Naive B cell (primary cell): Measurements from ENCODE around the gene SLC26A11. TPM values are rescaled to one million over a fixed set of nuclear protein-coding genes. Genes with fewer than 3 reads are reported as not detected.

ENCODE experiments used
- ATAC-seq, 2 donors: fragments of 150-1000 bp; cut with Tn5 transposase; 2 replicates each; pipeline ENCODE4 v1.10.0; 2021; ENCODE audit warnings: low read depth in 2 of 2, mild to moderate bottlenecking in 2 of 2, moderate library complexity in 2 of 2
- DNase-seq: peaks from one replicate; pipeline ENCODE4 v3.0.0; 2022
- H3K27ac Mint-ChIP-seq, 6 donors: one replicate each; pipeline ENCODE4 v1.8.0; 2020 to 2022; ENCODE audit warnings: mild to moderate bottlenecking in 6 of 6, mixed read lengths in 6 of 6, moderate library complexity in 5 of 6, inconsistent platforms in 2 of 6
- H3K27me3 Mint-ChIP-seq, 3 donors: one replicate each; pipeline ENCODE4 v1.8.0; 2021 to 2022; ENCODE audit warnings: mixed read lengths in 3 of 3, mild to moderate bottlenecking in 1 of 3
- H3K36me3 Mint-ChIP-seq, 2 donors: one replicate each; pipeline ENCODE4 v1.8.0; 2020 to 2022; ENCODE audit warnings: mixed read lengths in 2 of 2, inconsistent platforms in 1 of 2, mild to moderate bottlenecking in 1 of 2
- H3K4me1 Mint-ChIP-seq, 3 donors: one replicate each; pipeline ENCODE4 v1.8.0; 2020 to 2022; ENCODE audit warnings: mixed read lengths in 3 of 3, inconsistent platforms in 1 of 3, mild to moderate bottlenecking in 1 of 3, moderate library complexity in 1 of 3
- H3K4me3 Mint-ChIP-seq, 8 donors: one replicate each; pipeline ENCODE4 v1.8.0; 2020 to 2022; ENCODE audit warnings: mild to moderate bottlenecking in 8 of 8, mixed read lengths in 8 of 8, moderate library complexity in 8 of 8, inconsistent platforms in 2 of 8
- H3K9me3 Mint-ChIP-seq, 7 donors: one replicate each; pipeline ENCODE4 v1.8.0; 2020 to 2022; ENCODE audit warnings: mixed read lengths in 7 of 7, mild to moderate bottlenecking in 5 of 7, inconsistent platforms in 2 of 7, moderate library complexity in 1 of 7
- polyA plus RNA-seq, 6 donors: library from polyadenylated mRNA; unstranded; fragments of 300-500 nt; fragmentation: Illumina TruSeq; gene quantifications; one replicate each; pipeline ENCODE4 v1.2.3, GENCODE V29; 2021; ENCODE audit warnings: low read depth in 6 of 6

SLC26A11 gene
- polyA plus RNA-seq, 6 donors from 2014 or later, result 1.6 to 9.5 (median 7.4) TPM

GRCh38 chr17:80283116-80283852 lies 63.1 kb downstream of the SLC26A11 start:
- H3K9me3 Mint-ChIP-seq, result no peaks in the 10 kb centered on the region
- H3K27ac Mint-ChIP-seq, result peak overlapping the region in 1 of 6 donors; percentile 66
- H3K4me3 Mint-ChIP-seq, result no peak overlapping the region
- H3K36me3 Mint-ChIP-seq, result peaks cover 0 to 10% of the 10 kb centered on the region in 2 donors
- no peaks in the 10 kb centered on the region for H3K27me3 Mint-ChIP-seq
- H3K4me1 Mint-ChIP-seq, result peaks cover 15 to 22% (median 19%) of the 10 kb centered on the region in 3 donors
- DNase-seq (no peak), ATAC-seq (no peak)

- H3K27ac Mint-ChIP-seq, result peak overlapping the region in 2 of 6 donors; percentile 25 to 58
- ATAC-seq (no peak), DNase-seq (no peak)
- peaks cover 0 to 15% of the 10 kb centered on the region in 2 donors for H3K36me3 Mint-ChIP-seq
- H3K4me3 Mint-ChIP-seq, result no peak overlapping the region
- no peaks in the 10 kb centered on the region for H3K27me3 Mint-ChIP-seq
- H3K4me1 Mint-ChIP-seq, result peaks cover 19 to 26% (median 19%) of the 10 kb centered on the region in 3 donors
- H3K9me3 Mint-ChIP-seq, result no peaks in the 10 kb centered on the region
These were observed 64.4 kb downstream of the SLC26A11 start for GRCh38 chr17:80284631-80285030.

- no peak for ATAC-seq
- Mint-ChIP-seq H3K27ac (peak overlapping the region in 1 of 6 donors; percentile 28), H3K9me3 (no peaks in the 10 kb centered on the region), H3K27me3 (no peaks in the 10 kb centered on the region), H3K4me3 (no peak overlapping the region), H3K4me1 (peaks cover 13 to 28% (median 17%) of the 10 kb centered on the region in 3 donors), H3K36me3 (peaks cover 0 to 18% of the 10 kb centered on the region in 2 donors)
- no peak for DNase-seq
These were observed 65.2 kb downstream of the SLC26A11 start for GRCh38 chr17:80285237-80285920.

GRCh38 chr17:80286638-80286960 lies 66.4 kb downstream of the SLC26A11 start:
- peaks cover 4 to 28% (median 17%) of the 10 kb centered on the region in 3 donors for H3K4me1 Mint-ChIP-seq
- H3K36me3 Mint-ChIP-seq, result peaks cover 0 to 10% of the 10 kb centered on the region in 2 donors
- DNase-seq, result no peak
- ATAC-seq, result no peak
- no peak overlapping the region for H3K27ac Mint-ChIP-seq
- no peaks in the 10 kb centered on the region for H3K9me3 Mint-ChIP-seq
- H3K27me3 Mint-ChIP-seq, result no peaks in the 10 kb centered on the region
- no peak overlapping the region for H3K4me3 Mint-ChIP-seq

- Mint-ChIP-seq H3K4me1 (peaks cover 4 to 28% (median 15%) of the 10 kb centered on the region in 3 donors), H3K9me3 (no peaks in the 10 kb centered on the region), H3K27ac (no peak overlapping the region), H3K36me3 (peaks cover 0 to 8% of the 10 kb centered on the region in 2 donors), H3K4me3 (no peak overlapping the region), H3K27me3 (no peaks in the 10 kb centered on the region)
- DNase-seq (no peak), ATAC-seq (no peak)
These were observed 66.8 kb downstream of the SLC26A11 start for GRCh38 chr17:80287038-80287437.

GRCh38 chr17:80287806-80288567 lies 67.8 kb downstream of the SLC26A11 start:
- DNase-seq (no peak), ATAC-seq (no peak)
- Mint-ChIP-seq H3K9me3 (no peaks in the 10 kb centered on the region), H3K4me3 (no peak overlapping the region), H3K27me3 (no peaks in the 10 kb centered on the region), H3K4me1 (peaks cover 4 to 21% (median 11%) of the 10 kb centered on the region in 3 donors), H3K27ac (peak overlapping the region in 3 of 6 donors; percentile 12 to 82 (median 20)), H3K36me3 (peaks cover 0 to 8% of the 10 kb centered on the region in 2 donors)

- ATAC-seq (no peak), DNase-seq (no peak)
- H3K36me3 Mint-ChIP-seq, result peaks cover 0 to 8% of the 10 kb centered on the region in 2 donors
- peak overlapping the region in 3 of 6 donors; percentile 15 to 88 (median 77) for H3K27ac Mint-ChIP-seq
- no peaks in the 10 kb centered on the region for H3K27me3 Mint-ChIP-seq
- H3K9me3 Mint-ChIP-seq, result no peaks in the 10 kb centered on the region
- peak overlapping the region in 1 of 8 donors; percentile 63 for H3K4me3 Mint-ChIP-seq
- H3K4me1 Mint-ChIP-seq, result peaks cover 1 to 16% (median 5%) of the 10 kb centered on the region in 3 donors
These were observed 69.4 kb downstream of the SLC26A11 start for GRCh38 chr17:80289616-80290015.

GRCh38 chr17:80290156-80290555 lies 69.9 kb downstream of the SLC26A11 start:
- Mint-ChIP-seq H3K36me3 (peaks cover 0 to 8% of the 10 kb centered on the region in 2 donors), H3K27ac (peak overlapping the region in 1 of 6 donors; percentile 69), H3K4me1 (peaks cover 0 to 13% (median 4%) of the 10 kb centered on the region in 3 donors), H3K9me3 (no peaks in the 10 kb centered on the region), H3K4me3 (no peak overlapping the region), H3K27me3 (no peaks in the 10 kb centered on the region)
- no peak for ATAC-seq
- DNase-seq, result no peak

- H3K9me3 Mint-ChIP-seq, result no peaks in the 10 kb centered on the region
- no peak overlapping the region for H3K27ac Mint-ChIP-seq
- no peaks in the 10 kb centered on the region for H3K27me3 Mint-ChIP-seq
- DNase-seq (no peak), ATAC-seq (no peak)
- peaks cover 8 to 9% of the 10 kb centered on the region in 2 donors for H3K36me3 Mint-ChIP-seq
- peaks cover 0 to 8% (median 4%) of the 10 kb centered on the region in 3 donors for H3K4me1 Mint-ChIP-seq
- H3K4me3 Mint-ChIP-seq, result no peak overlapping the region
These were observed 71.0 kb downstream of the SLC26A11 start for GRCh38 chr17:80291260-80291659.

GRCh38 chr17:80291691-80292487 lies 71.7 kb downstream of the SLC26A11 start:
- Mint-ChIP-seq H3K27me3 (no peaks in the 10 kb centered on the region), H3K4me3 (no peak overlapping the region), H3K9me3 (no peaks in the 10 kb centered on the region), H3K36me3 (peaks cover 8 to 9% of the 10 kb centered on the region in 2 donors), H3K27ac (peak overlapping the region in 1 of 6 donors; percentile 47), H3K4me1 (peaks cover 0 to 6% (median 4%) of the 10 kb centered on the region in 3 donors)
- ATAC-seq (no peak), DNase-seq (no peak)

- peaks cover 8 to 9% of the 10 kb centered on the region in 2 donors for H3K36me3 Mint-ChIP-seq
- no peak for DNase-seq
- no peaks in the 10 kb centered on the region for H3K9me3 Mint-ChIP-seq
- no peak overlapping the region for H3K4me3 Mint-ChIP-seq
- ATAC-seq, result no peak
- no peaks in the 10 kb centered on the region for H3K27me3 Mint-ChIP-seq
- peak overlapping the region in 1 of 6 donors; percentile 19 for H3K27ac Mint-ChIP-seq
- peaks cover 0 to 6% (median 4%) of the 10 kb centered on the region in 3 donors for H3K4me1 Mint-ChIP-seq
These were observed 72.3 kb downstream of the SLC26A11 start for GRCh38 chr17:80292521-80292971.

- Mint-ChIP-seq H3K36me3 (peaks cover 8 to 11% of the 10 kb centered on the region in 2 donors), H3K27ac (no peak overlapping the region)
These were observed 74.0 kb downstream of the SLC26A11 start for GRCh38 chr17:80294210-80294609.

More at GRCh38 chr17:80294210-80294609, 74.0 kb downstream of the SLC26A11 start:
- H3K4me1 Mint-ChIP-seq, result peaks cover 0 to 6% (median 0%) of the 10 kb centered on the region in 3 donors
- no peaks in the 10 kb centered on the region for H3K27me3 Mint-ChIP-seq
- DNase-seq (no peak), ATAC-seq (no peak)
- H3K4me3 Mint-ChIP-seq, result no peak overlapping the region
- H3K9me3 Mint-ChIP-seq, result no peaks in the 10 kb centered on the region
